NCI-H526 (cell line): ENCODE results near the gene ULK3.
A peak's percentile ranks its signal among the peaks of the same experiment; 100 is the strongest.

Experiments
- DNase-seq, 2 experiments: peaks; one replicate each; lab custom pipeline; 2025; lab: John Stamatoyannopoulos, UW

ULK3 gene

DNA sequence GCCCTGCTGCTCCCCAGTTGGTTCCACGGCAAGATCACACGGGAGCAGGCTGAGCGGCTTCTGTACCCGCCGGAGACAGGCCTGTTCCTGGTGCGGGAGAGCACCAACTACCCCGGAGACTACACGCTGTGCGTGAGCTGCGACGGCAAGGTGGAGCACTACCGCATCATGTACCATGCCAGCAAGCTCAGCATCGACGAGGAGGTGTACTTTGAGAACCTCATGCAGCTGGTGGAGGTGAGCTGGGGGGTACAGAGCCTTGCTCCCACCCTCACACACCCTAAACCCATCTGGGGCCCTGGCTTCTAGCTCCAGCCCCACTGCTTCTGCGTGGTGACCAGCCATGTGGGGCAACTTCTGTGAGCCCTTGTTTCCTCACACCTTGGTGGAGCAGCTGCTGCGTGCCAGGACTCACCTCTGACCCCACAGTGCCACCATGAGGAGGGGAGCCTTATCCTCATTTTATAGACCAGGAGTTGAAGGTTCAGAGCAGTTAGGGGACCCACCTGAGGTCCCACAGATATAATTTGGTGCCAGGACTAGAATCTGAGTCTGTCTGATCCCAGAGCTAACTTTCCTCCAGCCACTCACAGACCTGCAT lies 43.6 kb downstream of the ULK3 start:
- DNase-seq: no peak

DNA sequence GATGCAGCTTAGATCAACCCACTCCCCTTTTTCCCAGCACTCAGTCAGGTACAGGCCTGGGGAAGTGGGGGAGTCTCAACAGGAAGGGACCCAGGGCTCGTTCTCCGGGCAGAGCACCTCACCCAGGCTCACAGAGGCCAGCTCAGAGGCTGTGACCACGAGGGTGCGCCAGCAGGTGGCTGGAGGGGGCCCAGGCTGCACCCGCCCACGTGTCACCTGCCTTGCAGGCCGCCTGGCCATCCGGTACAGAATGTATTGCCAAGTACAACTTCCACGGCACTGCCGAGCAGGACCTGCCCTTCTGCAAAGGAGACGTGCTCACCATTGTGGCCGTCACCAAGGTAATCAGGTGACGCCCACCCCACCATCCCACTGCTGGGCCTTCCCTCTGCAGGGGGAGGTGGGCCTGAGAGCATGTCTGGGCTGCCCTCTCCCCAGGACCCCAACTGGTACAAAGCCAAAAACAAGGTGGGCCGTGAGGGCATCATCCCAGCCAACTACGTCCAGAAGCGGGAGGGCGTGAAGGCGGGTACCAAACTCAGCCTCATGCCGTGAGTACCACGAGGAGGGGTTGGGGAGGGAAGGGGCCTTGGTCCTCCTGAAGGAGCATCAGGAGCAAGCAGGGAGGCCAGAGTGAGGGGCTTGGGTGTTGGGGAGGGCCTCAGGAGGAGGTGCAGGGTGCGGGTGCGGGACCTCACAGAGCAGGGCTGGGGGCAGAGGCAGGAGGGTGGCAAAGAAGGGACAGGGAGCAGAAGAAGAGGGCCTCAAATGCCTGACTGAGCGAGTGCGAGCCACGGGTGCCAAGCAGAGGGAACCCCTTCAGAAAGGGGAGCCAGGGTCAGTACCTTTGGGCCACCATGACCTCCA lies 44.3 kb downstream of the ULK3 start:
- DNase-seq: no peak

DNA sequence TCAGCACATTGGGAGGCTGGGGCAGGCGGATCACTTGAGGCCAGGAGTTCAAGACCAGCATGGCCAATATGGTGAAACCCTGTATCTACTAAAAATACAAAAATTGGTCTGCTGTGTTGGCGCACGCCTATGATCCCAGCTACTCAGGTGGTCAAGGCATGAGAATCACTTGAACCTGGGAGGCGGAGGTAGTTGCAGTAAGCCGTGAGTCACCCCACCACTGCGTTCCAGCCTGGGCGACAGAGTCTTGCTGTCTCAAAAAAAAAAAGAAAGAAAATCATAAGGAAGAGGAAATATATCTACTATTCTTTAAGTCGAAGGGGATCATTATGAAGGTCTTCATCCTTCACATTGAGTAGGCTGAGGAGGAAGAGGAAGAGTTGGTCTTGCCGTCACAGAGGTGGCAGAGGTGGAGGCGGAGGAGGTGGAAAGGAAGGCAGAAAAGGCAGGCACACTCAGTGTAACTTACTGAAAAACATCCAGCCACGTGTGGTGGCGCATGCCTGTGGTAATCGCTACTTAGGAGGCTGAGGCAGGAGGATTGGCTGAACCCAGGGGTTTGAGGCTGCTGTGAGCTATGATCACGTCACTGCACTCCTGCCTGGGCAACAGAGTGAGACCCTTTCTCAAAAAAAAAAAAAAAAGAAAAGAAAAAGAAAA lies 46.9 kb downstream of the ULK3 start:
- no peak for DNase-seq

DNA sequence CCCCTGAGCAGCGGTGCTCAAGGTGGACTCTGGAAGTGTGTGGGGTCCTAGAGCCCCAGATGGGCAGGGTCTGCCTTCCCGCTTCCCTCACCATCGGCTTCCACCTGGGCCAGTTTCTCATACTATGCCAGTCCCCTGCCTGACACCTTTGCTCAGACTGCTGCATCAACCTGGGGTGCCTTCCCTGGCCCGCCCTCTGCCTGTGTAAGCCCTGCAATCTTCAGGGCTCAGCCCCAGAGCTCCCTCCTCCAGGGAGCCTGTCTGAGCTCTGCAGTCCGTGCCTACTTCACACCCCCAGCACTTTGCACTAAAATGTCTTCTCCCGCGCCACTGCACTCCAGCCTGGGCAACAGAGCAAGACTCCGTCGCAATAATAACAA lies 48.0 kb downstream of the ULK3 start:
- DNase-seq: no peak

DNA sequence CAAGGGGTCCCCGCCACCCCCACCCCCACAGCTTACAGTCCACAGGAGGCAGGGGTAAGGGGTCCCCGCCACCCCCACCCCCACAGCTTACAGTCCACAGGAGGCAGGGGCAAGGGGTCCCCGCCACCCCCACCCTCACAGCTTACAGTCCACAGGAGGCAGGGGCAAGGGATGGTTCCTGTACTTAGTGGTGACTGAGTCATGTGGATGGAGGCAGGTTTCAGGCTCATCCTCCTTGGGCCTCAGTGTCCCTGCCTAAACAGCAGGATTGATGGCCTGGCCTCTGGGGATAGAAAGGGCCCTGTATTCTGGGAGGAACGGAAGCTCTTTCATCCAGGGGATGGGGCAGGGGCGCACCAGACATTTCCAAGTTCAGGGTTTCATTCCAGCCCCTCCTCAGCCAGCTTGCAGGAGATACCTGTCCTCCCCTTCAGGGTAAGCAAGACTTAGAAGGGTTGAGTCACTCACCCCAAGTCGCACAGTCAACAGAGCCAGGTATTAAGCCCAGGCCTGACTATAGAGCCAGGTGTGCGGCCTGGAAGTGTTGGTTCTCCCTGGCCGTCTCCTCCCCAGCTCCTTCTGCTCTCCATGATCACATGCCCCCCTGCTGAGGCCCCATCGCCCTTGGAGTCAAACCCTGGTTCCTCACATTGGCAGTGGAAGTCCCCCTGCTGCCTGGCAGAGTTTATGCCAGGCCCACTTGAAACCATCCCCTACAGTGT lies 48.5 kb downstream of the ULK3 start:
- no peak for DNase-seq

DNA sequence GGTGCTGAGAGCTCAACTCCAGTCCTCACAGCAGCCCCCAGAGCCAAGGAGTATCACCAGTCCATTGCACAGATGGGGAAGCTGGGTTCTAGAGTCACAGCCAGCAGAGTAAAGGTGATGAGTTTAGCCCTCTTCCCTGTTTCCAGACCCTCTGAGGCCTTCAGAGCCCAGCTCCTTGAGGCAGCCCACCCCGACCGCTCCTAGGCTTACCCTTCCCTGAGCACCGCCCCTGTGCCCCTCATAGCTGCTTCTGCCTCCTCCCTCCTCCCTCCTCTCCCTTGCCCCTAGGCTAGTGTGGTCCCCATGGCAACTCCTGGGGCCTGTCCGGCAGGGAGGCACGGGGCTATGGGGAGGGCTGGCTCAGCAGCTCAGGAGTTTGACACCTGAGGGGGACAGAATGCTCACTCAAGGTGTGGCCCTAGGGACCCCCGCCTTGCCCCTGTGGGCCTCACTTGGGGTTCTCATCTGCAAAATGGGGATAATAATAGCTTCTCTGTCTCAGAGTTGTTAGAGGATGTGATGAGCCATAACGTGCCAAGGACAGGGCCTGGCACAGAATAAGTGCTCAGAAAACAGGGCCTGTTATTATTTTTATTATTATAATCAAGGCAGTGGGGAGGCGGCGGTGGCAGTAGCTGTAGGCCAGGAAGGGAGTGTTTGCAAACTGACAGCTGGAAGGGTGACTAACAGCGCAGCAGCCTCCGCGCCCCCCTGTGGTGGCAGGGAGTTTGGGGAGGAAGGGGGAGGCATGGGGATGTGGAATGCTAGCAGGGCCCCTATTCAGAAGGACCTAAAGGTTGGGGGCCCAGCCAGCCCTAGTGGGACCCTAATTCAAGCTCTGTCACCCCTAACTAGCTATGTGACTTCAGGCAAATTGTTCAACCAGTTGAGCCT lies 49.6 kb downstream of the ULK3 start:
- DNase-seq: no peak

DNA sequence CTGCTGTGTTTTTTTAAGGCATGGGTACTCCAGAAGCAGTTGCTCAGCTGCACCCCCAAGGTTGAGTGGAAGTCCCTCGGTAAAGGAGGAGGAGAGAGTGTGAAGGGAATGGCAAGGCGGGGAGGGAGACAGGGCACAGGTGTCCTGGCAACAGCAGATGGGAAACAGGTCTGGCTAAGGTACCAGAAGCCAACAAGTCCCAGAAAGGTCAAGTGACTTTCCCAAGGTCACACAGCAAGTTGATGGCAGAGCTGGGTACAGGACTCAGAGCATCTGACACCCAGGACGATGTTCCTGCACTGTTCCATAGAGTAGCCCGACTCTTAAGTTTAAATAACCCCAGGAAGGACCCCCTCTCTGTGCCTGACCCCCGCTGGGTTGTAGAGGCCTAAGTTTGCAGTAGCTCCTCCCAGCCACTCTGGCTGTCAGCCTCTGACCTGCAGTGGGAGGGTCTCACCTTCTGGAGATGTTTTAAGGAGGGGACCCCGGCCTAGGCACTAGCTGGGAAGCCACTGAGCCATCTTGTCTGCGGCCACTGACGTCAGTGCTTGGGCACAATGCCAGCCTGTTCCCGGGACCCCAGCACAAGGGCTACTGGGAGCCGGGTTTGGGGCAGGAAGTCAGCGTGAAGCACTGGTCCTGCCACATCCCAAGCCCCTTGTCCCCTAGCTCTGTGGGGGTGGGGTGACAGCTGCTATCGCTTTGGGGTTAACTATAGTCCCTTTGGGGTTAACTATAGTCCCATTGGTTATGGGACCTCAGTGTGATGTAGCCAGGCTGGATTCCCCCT lies 50.5 kb downstream of the ULK3 start:
- no peak for DNase-seq

DNA sequence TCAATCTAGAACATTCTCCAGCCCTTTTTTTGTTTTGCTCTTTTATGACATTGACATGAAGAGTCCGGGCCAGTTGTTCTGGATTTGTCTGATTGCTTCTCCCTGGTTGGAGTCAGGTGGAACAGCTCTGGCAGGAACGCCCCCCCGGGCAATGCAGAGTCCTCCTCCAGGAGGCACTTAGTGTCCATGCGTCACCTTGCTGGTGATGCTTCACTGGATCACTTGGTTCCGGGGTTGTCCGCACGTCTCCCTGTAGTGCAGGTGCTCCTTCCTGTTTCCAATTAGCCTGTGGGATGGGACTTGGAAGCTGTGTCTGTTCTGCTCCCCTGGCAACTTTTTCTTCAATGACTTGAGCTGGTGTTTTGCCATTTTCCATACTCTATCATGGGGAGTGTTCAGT lies 51.3 kb downstream of the ULK3 start:
- no peak for DNase-seq

DNA sequence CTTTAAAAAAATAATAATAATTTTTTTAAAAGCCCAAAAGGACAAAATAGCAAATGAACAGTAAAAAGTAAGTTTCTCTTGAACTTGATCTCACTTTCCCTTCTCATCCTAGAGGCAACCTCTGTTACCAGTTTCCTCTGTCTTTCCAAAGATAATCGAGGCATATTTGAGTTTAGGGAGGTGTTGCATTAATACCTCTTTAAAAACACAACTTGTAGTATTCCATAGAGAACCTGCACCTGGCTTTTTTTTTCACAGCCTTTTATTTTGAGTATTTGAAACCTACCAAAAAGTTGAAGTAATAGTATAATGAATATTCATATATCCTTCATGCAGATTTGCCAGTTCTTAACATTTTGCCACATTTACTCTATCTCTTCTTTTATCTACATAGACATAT lies 51.9 kb downstream of the ULK3 start:
- no peak for DNase-seq

DNA sequence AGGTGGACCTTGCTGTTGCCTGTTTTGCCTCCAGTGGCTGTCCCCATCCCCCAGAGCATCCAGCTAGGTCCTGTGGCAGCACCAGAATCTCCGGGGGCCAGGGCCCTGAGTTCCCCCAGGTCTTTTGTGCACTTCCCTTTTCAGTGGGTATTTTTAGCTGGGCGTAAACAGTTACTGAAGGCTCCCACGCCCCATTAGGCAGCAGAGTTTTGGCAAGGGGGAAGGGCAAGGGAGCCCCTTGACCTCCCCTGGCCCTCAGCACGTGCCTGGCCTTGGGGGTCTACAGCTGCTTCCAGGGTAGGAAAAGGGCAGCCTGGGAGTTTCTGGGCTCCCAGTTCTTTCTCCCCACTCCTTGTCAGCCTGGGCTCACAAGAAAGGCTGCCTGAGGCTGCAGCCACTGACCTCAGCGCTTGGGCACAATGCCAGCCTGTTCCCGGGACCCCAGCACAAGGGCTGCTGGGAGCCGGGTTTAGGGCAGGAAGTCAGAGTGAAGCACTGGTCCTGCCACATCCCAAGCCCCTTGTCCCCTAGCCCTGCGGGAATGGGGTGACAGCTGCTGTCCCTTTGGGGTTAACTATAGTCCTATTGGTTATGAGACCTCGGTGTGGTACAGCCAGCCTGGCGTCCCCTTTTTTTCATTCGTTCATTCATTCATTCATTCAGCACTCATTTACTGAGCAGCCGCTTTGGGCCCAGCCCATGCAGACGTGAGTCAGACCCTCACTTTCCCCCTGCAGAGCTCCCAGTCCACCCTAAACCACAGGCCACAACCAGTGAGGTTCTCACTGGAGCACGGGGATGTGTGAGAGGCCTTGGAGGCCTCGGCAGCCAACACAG lies 52.7 kb downstream of the ULK3 start:
- peak in 1 of 2 experiments; percentile 40 for DNase-seq

DNA sequence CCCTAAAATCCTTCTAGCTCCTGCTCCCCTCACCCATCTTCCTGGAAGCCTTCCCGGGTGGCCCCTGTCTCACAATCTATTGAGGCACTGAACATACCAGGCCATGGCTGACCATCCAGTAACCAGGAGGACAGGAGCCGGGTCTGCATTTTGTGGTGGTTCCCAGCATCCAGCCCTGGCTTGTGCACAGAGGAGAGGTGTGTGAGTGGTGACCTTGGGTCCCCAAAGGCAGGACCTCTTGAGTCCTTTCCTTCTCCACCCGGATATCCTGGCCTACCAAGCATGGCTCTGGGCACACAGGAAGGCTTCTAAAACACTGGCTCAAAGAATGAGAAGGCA lies 53.2 kb downstream of the ULK3 start:
- no peak for DNase-seq

DNA sequence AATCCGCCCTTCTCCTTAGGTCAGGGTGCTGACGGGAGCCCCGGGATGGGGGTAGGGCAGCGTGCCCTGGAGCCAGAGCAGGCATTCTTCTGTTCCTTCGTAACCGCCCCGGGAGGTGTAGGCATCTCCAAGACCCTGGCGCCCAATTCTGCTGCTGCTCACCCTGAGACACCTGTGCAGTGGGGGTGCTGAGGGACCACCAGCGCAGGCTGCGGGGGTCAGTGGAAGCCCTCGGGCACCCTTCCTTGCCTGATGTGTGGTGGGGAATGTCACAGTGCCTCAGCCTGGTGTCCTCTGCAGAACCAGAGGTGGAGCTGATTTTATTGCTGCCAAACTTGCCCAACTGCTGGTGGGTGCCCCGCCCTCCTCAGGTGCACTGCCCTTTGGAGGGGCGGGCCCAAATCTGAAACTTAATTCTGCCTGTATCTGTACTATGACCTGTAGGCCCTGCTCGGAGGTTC lies 53.8 kb downstream of the ULK3 start:
- peak; percentile 78 to 91 for DNase-seq

DNA sequence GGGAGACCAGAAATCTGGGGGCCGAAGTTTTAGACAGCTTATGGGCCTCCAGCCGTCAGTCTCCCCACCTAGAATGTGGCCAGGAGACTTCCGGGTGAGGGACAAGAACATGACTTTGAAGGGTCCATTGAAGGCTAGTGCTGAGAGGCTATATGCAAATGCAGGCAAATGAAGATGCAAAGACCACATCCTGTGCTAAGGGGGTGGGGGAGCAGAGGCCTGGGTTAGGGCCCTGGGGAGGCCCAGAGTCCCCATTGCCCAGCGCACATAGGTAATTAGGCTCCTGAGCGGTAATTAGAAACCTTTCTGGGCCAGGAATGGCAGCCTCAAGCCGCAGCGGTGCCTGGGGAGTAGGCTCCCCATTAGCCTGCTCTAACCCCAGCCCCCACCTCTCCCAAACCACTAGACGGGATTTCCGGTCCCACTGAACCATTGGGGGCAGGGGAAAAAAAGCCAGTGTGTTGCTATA lies 54.2 kb downstream of the ULK3 start:
- peak; percentile 98 to 99 for DNase-seq

DNA sequence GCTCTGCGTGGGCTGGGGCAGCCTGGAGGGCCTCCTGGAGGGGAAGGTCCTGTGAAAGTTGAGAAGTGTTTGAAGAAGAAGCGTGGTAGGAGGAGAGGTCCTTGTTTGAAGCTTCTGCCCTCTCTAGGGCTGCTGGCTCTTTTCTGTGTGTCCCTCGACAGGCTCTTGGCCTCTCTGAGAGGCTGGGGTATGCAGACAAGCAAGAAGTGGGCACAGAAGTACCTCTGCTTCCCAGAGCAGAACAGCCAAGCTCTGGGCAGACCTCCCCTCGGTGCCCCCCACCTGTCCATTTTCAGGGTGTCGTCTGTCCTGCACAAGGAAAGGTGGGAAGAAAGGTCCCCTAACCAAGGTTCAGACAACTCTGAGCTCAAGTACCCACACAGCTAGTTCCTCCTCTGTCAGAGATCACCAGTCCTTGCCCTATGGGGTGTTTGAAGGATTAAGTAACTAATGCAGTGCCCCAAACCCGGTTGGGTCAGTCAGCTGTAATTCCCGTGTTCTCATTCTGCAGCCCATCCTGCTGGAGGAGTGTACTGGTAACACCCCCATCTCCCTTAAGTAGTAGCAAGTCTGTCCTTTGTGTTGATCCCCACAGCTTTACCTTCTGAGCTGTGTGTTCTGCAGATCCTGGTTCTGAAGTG lies 54.8 kb downstream of the ULK3 start:
- no peak for DNase-seq

DNA sequence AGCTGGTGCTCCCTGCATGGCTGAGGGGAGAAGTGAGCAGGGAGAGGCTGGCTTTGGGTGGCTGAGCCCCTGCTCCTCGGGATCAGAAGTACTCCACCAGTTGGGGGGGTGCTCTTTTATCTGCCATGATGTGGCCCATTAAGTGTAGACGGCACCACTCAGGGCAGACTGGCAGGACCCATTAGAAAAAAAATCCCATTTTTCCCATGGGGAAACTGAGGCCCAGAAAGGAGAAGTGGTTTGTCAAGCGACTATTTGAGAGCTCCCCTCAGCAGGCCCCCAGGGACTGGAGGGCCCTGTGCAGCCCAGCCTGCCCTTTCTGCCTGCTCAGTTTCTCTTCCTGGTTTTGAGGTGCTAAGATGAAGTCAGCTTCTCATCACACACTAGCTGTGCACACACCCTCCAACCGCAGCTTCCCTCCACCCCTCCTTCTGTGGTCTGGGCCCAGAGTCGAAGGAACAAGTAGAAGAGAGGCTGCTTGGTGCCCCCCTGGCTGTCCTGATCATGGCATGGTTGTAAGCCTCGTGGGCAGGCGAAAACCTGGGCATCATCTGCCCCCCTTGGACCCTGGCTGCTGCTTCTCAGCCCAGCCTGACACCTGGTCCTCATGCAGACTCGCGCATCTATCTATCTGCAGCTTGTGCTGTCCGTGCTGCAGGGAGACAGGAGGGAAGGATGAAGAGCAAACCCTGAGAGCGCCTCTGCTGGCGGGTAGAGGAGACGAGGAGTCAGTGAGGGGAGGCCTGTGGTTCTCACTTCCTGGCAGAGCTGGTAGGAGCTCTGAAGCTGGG lies 55.5 kb downstream of the ULK3 start:
- DNase-seq: peak; percentile 90 to 94

DNA sequence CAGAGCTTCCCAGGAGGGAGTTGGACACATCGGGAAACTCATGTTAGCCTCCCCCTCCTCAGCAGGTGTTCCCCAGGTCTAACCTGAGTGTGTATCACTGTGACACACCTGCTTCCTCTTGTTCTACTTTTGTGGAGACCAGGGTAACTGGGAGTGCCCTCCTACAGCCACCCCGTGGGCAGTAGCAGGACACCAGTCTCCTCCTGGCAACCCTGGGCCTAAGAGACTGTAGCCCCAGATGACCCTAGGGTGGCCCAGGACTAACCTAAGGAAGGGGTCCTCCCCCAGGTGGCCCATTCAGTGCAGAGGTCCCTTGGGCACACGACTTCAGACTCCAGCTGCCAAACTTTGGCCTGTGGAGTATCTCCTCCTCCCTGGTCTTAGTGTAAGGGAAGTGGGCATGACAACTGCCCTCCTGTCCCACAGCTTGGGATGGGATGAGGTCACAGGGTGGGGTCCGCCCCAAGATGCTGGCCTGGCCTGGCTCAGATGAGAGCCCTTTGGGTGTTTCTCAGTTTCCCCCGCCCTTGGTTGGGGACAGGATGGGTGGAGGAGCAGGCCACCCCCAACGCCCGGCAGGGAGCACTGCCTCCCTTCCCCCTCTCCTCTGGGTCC lies 56.3 kb downstream of the ULK3 start:
- no peak for DNase-seq
